ENCODE results near the gene ASXL3.

Gene ASXL3

GRCh38 chr18:33665187-33665586, 87.2 kb downstream of the ASXL3 start:
- no peak for DNase-seq

GRCh38 chr18:33665641-33666040, 87.6 kb downstream of the ASXL3 start:
- no peak for DNase-seq

- no peak for DNase-seq
Measured at GRCh38 chr18:33666915-33667314, 88.9 kb downstream of the ASXL3 start.

GRCh38 chr18:33669589-33669988, 91.6 kb downstream of the ASXL3 start:
- DNase-seq, result no peak

GRCh38 chr18:33670029-33670428, 92.0 kb downstream of the ASXL3 start:
- no peak for DNase-seq

- no peak for DNase-seq
Measured at GRCh38 chr18:33673689-33674088, 95.7 kb downstream of the ASXL3 start.

GRCh38 chr18:33676593-33676992, 98.6 kb downstream of the ASXL3 start:
- no peak for DNase-seq

GRCh38 chr18:33677891-33678290, 99.9 kb downstream of the ASXL3 start:
- DNase-seq, result no peak

- DNase-seq, result no peak
Measured at GRCh38 chr18:33682436-33682835, 104.4 kb downstream of the ASXL3 start.

GRCh38 chr18:33694593-33694992, 116.6 kb downstream of the ASXL3 start:
- DNase-seq, result no peak

GRCh38 chr18:33696332-33697162, 118.5 kb downstream of the ASXL3 start:
- no peak for DNase-seq

GRCh38 chr18:33697498-33697897, 119.5 kb downstream of the ASXL3 start:
- no peak for DNase-seq

- no peak for DNase-seq
Measured at GRCh38 chr18:33699372-33699771, 121.4 kb downstream of the ASXL3 start.

- no peak for DNase-seq
Measured at GRCh38 chr18:33700513-33700976, 122.5 kb downstream of the ASXL3 start.

GRCh38 chr18:33702625-33703024, 124.6 kb downstream of the ASXL3 start:
- no peak for DNase-seq

- no peak for DNase-seq
Measured at GRCh38 chr18:33706391-33706790, 128.4 kb downstream of the ASXL3 start.

GRCh38 chr18:33708876-33709275, 130.9 kb downstream of the ASXL3 start:
- DNase-seq, result no peak

- DNase-seq, result no peak
Measured at GRCh38 chr18:33710269-33710668, 132.2 kb downstream of the ASXL3 start.

- DNase-seq, result no peak
Measured at GRCh38 chr18:33711514-33711913, 133.5 kb downstream of the ASXL3 start.

GRCh38 chr18:33712719-33713118, 134.7 kb downstream of the ASXL3 start:
- no peak for DNase-seq

GRCh38 chr18:33716061-33716683, 138.2 kb downstream of the ASXL3 start:
- DNase-seq, result no peak

GRCh38 chr18:33717339-33717738, 139.3 kb downstream of the ASXL3 start:
- DNase-seq, result no peak

GRCh38 chr18:33720133-33720532, 142.1 kb downstream of the ASXL3 start:
- no peak for DNase-seq

GRCh38 chr18:33729556-33729955, 151.5 kb downstream of the ASXL3 start:
- DNase-seq, result no peak

Data from NK-92 treated with Interleukin-12 subunit alpha and Interleukin-12 subunit beta, amount 100 ng/mL, for 24 hours (cell line).